NCI-H748 (cell line): ENCODE data around the gene THY1.
"Not testable (repeated sequence)": the region's sequence is repeated elsewhere in the genome, so short reads cannot be mapped to it uniquely, and the experiment has no call there.

Source experiments
- DNase-seq: peaks from one replicate; lab custom pipeline; 2025; ENCODE audit not compliant: unreplicated experiment; lab: John Stamatoyannopoulos, UW

THY1 gene

GRCh38 chr11:119389611-119390254 is 33.2 kb downstream of the THY1 start:
- peak; percentile 83 for DNase-seq

GRCh38 chr11:119388103-119388502 is 34.9 kb downstream of the THY1 start:
- DNase-seq: no peak

- DNase-seq: no peak
Measured at GRCh38 chr11:119384332-119384731, 38.6 kb downstream of the THY1 start.

DNA sequence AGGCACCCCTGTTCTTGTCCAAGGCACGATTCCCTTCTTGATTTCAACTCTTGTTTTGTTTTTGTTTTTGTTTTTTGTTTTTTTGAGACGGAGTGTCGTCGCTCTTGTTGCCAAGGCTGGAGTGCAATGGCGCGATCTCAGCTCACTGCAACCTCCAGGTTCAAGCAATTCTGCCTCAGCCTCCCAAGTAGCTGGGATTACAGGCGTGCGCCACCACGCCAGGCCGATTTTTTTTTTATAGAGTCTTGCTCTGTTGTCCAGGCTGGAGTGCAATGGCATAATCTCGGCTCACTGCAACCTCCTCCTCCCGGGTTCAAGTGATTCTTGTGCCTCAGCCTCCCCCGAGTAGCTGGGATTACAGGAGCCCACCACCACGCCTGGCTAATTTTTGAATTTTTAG is 40.5 kb downstream of the THY1 start:
- DNase-seq: not testable (repeated sequence)

DNA sequence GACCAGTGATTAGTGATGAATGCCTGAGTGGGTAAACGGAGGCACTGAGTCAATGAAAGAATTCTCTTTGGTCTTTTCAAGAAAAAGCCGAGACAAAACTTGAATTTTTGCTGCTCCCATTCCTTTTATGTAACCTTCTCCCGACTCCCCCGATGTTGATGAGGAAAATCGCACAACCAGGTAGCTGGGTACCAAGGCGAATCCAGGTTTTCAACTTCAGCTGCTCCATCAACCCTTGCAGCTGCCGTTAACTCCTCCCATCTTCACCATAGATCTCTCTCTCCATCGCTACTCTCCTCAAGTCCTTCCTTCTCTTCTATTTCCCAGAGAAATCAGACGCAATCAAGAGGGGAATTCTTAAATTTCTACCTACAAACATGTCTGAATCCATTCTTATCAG is 40.9 kb downstream of the THY1 start:
- peak; percentile 9 for DNase-seq

- DNase-seq: peak; percentile 92
Measured at GRCh38 chr11:119381181-119381988, 41.6 kb downstream of the THY1 start, which contains the start of gene USP2. USP2 (minus strand) TSS chr11:119381690; CDS start chr11:119373480, 8,210 bp downstream.

- DNase-seq: peak; percentile 22
Measured at GRCh38 chr11:119380827-119381180, 42.2 kb downstream of the THY1 start.

GRCh38 chr11:119380160-119380826 is 42.7 kb downstream of the THY1 start:
- no peak for DNase-seq

DNA sequence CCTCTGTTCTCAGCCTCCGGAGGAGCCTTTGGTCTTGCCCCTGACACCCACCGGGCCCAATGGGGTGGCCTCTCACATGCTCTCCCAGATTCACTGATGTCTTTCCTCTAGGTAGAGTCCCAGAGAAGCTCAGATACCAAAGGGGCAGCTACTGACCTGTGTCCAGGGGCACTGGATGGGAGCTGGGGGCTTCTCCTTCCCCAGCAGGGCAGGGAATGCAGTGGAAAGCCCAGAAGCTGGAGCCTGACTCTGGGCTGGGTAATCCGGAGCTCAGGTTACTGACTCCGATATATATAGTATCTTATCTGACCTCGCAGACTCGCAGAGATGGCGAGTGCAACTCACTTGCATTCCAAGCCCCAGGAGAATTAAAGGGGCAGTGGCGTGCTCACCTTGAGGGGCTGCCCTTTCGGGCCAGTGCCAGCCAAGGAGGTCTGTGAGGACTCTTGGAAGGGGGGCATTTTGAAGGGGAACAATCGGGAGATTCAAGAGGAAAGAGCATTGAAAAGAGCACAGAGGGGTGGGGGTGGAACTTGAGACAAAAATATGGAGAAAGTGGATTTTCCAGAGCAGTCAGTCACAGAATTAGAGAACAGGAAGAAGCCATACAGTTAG is 44.0 kb downstream of the THY1 start:
- no peak for DNase-seq

DNA sequence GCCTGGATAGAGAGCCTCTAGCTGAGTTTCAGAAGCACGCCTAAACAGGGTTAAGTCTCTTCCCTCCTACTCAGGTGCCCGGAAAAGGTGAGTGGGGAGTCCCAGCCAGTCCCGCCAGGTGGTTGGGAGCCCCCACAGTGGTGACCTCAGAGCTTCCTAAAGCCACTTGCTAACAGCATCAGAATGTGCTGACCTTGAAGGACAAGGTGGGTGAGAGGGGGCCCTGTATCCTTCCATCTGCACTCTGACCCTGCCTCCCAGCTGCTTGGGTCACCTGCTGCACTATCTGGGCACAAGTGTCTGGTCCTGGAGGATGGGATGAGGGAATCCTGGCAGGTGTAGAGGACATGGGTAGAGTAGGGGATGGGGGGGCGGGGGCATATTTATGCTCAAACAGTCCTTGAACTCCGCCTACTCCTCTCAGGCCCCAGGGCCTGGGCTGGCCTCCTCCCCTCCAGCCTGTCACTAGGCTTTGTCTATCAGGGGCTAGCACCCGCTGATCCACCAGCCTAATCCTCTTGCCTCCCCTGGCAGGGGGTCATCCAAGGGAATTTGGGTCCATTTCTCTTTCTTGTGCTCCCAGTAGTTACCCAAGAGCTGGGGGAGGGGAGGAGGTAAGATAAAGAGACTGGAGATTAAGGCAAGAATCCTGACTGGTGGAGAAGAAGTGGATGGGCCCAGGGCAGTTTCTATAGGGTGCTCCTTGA is 44.9 kb downstream of the THY1 start:
- DNase-seq: no peak

DNA sequence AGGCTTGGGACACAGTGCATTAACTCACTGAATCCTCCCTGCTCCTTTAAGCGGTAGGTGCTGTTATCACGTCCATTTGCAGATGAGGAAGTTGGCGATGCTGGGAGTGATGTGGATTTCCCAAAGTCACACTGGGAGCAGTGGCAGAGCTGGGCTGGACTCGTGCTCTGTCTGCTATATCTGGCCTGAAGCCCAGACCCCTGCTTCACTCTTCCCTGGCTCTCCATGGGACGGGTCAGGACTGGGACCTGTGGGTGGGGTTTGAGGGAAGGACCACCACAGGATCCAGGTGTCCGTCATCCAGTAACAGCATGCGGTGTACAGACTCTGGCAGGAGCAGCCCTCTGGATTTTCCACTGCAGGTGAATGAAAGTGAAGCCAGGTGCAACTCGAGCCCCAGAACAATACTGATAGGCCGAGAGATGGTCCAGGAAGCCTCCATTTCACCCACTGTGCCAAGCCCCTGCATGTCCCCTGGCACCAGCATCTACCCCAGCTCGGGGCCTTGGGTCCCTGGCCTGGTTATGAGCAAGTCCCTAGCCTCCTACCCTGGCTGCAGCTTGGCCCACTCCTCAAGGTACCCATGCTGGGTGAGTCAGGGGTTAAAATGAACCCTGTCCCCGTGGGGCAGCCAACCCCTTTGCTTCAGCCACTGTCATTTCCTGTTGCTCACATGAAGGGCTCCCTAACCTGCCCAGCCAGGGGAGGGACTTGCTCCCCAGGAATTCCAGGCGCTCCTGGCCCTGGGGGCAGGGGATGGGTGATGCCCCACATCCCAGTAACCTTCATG is 45.7 kb downstream of the THY1 start:
- no peak for DNase-seq

DNA sequence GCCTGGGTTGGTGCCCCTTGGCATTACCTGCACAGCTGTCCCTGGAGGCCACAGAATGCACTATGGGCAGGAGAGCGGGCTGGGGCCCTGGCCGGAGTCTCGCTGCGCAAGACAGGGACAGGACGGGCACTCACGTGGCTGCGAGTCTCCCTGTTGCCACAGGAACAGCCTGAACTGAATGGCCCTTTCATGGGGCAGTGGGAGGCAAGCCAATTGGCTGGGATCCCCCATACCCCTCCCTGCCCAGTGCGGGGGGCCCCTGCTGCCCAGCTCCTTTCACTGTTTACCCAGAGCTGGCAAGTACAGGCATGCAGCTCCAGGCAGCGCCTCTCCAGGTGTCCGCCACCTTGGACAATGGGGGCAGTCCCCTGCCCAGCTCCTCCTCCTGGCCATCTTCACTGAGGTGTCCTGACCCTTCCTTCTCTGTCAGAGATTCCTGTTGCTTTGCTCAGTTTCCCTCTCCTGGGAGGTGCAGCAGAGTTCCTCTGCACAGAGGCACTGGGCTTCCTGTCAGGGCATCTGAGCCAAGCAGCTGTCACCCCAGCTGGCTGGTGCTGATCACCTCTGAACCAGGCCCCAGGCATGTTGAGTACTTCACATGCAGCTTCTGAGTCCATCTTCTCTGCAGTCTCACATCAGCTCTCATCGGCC is 46.6 kb downstream of the THY1 start:
- DNase-seq: peak; percentile 63

DNA sequence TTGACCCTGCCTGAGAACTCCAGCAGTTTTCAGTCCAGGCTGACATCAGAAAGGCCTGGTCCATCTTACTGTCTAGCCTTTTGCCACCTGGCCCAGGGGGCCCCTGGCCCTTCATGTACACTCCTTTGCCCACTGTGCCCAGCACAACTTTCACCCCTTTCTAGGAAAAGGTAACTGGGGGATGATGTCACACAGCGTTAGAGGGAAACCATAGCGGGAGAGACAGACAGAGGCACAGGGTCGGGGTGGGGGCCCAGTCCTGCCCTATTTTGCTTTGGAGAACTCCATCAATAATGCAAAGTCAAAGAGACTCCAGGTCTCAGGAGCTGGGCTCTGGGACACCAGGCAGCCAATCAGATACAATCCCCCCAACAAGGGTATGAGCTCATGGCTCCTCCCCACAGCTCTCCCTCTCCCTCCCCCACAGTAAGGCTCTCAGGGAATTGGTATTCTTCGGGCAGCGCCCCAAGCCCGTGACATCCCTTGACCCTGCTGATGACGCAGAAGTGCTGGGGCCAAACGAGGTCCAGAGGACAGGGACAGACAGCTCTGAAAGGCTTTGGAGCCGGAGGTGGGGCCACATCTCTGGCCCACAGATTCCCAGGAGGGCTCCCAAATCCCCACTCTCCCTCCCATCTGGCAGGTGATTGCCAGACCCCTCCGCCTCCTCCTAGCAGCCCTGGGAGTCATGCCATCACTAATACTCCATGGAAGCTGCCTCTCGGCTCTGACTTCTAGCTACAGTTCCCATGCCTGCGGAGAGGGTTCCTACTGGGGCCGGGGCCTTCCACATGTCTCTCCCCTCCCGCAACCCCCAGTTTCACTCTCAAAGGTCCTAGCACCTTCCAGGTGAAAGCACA is 47.4 kb downstream of the THY1 start:
- no peak for DNase-seq

DNA sequence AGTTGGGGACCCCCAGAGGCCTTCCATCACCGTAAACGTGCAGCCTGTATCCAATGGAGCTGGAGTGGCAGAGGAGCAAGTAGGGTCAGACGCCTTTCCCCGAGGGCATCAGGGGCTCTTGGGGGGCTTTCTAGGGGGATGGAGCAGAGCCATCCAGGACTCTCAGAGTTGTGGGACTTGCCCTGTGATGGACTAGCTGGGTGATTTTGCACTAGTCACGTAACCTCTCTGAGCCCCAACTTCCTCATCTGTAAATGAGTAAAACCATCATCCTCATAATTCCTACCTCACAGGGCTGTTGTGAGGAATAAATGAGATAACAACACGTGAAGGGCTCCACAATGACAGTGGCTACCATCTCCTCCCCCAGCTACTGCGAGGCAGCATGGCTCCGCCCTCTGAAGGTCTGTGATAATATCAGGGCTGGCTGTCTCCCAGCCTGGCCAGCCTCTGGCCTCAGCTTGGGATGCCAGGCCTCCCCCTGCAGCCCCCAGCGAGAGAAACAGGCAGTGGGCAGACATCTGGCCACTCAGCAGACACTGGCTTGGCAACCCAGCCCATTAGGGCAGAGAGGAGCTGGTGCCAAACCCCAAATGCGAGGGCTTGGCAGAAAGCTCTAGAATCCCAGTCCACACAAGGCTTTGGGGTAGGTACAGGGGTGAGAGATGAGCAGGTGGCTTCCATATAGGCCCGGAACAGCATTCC is 48.2 kb downstream of the THY1 start:
- no peak for DNase-seq

GRCh38 chr11:119373921-119374631 is 48.9 kb downstream of the THY1 start:
- peak; percentile 63 for DNase-seq

GRCh38 chr11:119373059-119373920 is 49.7 kb downstream of the THY1 start:
- DNase-seq: no peak
